GM18867 (cell line): ENCODE measurements around the gene EDIL3.

ENCODE experiments used
- ATAC-seq: cut with Tn5 transposase; IDR thresholded peaks from one replicate; pipeline ENCODE4 v1.9.1; 2021; ENCODE audit warnings: mild to moderate bottlenecking, moderate library complexity; ENCODE audit not compliant: unreplicated experiment

Gene EDIL3

DNA sequence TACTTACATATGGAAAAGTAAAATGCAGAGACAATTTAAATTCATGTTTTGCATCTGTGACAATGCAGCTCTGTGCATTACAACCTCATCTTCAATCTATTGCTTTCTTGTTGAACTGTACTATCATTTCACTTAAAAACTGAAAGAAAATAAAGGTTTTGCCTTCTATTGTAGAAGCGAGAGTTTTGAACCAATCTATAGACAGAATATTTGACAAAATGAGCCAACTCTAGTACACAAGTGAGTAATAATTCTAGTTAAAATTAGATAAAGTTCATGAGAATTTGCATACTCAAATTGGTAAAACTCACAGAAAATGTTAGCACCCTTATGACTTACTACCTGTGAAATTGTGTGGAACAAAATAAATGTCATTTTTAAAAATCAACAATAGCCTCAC, 123.7 kb downstream of the EDIL3 start:
- peak; percentile 65 for ATAC-seq

DNA sequence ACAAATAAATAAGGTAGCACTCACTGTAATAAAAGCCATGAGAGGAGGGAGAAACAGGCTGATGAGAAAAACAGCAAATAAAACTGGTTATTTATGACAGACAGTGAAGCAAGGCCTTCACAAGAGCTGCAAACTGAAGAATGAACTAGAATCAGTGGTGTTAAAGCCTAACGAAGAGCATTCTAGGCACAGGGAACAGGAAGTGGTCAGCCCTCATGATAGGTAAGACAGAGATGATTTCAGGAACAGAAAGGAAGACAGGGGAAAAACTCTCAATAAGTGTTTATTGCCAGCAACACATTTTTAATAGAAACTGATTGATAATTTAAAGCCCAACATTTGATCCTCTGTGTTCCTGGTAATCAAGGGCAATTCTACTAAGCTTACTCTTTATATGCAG, 124.5 kb downstream of the EDIL3 start:
- ATAC-seq: peak; percentile 63

- peak; percentile 8 for ATAC-seq
Measured at GRCh38 chr5:84259283-84260045, 125.2 kb downstream of the EDIL3 start.

GRCh38 chr5:84257061-84257460, 127.6 kb downstream of the EDIL3 start:
- peak; percentile 28 for ATAC-seq

DNA sequence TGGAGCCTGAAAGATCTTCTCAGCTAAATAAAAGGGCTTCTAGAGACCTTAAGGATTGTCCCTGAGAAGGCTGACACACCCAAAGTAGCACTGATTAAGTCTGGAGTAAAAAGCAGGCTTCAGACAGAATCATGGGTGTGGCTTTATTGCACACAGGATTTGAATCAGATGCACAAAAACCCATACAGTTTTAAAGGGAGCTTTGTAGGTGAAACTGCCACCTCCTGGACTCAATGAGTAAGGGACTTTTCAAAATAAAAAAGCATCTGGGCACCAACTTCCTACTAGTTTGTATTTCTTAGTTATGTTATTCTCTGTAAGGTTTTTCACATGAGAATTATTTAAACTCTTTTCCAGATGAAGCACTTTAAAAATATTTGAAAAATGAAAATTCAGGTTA, 129.4 kb downstream of the EDIL3 start:
- peak; percentile 47 for ATAC-seq

GRCh38 chr5:84253946-84254345, 130.7 kb downstream of the EDIL3 start:
- ATAC-seq: no peak

- ATAC-seq: no peak
Measured at GRCh38 chr5:84251503-84251902, 133.2 kb downstream of the EDIL3 start.

GRCh38 chr5:84249918-84250630, 134.6 kb downstream of the EDIL3 start:
- ATAC-seq: no peak

DNA sequence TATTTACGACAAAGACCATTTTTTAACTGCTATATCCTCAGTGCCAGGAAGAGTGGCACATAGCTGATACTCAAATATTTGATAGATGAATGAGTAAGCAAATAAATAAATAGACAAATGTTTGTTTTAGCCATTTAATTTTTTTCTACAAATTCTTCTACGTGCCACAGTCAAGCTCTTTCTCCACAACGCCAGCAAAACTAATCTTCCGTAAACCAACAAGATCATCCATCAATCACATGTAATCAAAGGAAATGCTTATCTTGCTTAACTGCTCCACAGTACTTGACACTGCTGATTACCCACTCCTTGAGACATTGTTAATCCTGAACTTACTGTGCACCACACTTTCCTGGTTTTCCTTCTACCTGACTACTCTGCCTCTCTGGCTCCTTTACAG, 136.7 kb downstream of the EDIL3 start:
- ATAC-seq: no peak

- ATAC-seq: no peak
Measured at GRCh38 chr5:84242286-84242685, 142.4 kb downstream of the EDIL3 start.

DNA sequence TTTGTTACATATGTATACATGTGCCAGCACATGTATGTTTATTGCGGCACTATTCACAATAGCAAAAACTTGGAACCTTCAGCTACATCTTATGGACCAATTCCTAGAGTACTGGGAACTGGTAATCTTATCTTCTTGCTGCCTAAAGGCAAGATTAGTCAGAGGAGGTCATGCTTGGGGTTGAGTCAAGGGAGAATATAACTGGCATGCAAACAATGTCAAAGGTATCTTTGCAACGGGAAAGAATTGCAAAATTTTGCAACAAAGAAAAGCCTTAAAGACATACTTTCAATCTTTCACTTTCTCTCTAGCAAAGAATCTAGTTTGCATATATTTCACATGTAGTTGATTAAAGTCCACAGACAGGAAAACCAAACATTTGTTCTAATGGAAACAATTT, 145.2 kb downstream of the EDIL3 start:
- ATAC-seq: no peak

DNA sequence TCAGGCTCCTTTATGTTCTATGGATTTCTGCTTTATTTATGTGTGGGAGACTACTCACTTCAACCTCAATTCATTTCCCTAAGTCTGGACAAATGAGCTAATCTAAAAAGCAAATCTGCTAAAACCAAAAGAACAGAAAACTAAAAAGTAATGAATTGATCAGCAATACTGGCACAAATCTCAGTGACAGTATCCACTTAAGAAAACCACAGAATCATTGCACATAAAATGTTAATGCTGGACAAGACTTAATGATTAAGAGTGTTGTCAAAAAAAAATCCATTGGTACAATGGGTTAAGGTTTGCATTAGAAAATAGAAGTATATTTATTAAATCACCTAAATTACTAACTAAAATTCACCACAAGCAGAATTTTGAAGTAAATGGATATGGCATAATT, 147.6 kb downstream of the EDIL3 start:
- ATAC-seq: no peak

DNA sequence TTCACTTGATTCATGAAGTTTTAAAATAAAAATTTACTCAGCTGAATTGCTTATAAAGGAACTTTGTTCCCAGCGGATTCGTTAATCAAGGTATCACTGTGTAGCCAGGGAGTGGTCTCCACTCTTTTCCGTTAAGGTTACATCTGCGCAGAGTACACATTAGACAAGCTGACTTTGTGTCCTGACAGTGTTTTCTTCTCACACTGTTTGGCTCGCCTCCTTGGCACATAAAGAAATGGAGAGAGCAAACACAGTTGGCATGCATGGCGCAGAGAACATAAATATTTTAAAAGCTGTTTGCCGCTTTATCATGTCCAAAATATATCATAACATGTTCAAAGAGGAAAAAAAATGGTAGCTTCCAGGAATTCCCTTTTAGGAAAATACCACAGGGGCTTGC, 153.2 kb downstream of the EDIL3 start:
- ATAC-seq: no peak

DNA sequence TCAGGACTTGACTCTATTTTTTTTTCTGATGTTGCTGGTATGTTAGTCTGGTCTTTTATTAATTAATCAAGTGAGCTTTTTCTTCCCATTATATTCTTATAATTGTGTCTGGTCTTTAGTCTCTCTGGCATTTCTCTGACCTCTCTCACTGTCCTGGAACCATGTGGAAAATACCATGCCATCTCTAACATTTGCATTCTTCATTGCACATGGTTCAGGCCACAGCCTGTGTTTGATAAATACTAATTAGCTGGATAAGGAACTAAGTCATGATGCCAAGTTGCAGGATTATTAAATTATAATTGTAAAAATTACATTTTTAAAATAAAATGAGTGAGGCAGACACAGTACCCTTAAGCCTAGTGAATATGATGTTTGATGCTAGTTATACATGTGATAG, 155.6 kb downstream of the EDIL3 start:
- ATAC-seq: no peak

DNA sequence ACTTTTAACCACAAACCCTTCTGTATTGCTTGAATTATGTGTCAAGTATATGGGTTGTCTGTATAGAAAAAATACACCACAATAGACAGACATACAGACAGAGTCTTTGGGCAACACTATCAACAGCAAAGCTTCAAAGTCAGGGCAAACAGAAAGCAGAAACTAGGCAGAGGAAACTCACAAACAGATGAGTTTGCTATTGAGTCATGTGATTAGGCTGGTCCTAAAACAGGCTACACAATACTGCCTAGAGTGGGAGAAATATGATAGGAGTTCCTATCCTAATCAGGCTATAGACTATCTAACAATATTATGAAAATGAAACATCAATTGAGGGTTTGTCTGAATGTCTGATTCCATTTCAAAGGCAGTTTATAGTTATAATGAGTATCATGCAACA, 156.4 kb downstream of the EDIL3 start:
- peak; percentile 70 for ATAC-seq

DNA sequence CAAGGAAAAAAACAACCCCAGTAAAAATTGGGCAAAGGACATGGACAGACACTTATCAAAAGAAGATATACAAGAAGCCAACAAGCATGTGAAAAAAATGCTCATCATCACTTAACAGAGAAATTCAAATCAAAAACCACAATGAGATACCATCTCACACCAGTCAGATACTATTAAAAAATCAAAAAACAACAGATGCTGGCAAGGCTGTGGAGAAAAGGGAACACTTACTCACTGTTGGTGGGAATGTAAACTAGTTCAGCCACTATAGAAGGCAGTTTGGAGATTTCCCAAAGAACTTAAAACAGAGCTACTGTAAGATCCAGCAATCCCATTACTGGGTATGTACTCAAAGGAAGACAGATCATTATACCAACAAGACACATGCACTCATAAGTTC, 157.4 kb downstream of the EDIL3 start:
- ATAC-seq: no peak

- ATAC-seq: no peak
Measured at GRCh38 chr5:84218546-84218945, 166.1 kb downstream of the EDIL3 start.

GRCh38 chr5:84215521-84215920, 169.2 kb downstream of the EDIL3 start:
- no peak for ATAC-seq

DNA sequence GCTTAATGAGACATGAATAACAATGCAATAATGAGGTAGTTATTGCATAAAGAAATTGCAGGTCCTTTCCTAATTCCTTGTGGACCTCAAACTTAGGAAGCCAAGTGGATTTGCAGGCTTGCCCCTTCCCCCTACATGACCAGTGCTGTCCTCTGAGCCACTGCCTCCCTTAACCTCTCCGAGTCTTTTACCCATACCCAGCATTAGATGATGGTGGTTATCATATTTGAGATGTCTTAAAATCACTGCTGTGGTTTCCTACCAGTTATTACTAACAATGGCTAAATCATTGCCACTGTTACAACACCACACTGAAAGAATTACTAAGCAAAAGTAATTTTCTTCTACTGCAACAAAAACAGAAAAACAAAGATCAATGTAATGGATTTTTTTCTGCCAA, 170.8 kb downstream of the EDIL3 start:
- no peak for ATAC-seq

GRCh38 chr5:84213212-84213611, 171.5 kb downstream of the EDIL3 start:
- ATAC-seq: no peak

DNA sequence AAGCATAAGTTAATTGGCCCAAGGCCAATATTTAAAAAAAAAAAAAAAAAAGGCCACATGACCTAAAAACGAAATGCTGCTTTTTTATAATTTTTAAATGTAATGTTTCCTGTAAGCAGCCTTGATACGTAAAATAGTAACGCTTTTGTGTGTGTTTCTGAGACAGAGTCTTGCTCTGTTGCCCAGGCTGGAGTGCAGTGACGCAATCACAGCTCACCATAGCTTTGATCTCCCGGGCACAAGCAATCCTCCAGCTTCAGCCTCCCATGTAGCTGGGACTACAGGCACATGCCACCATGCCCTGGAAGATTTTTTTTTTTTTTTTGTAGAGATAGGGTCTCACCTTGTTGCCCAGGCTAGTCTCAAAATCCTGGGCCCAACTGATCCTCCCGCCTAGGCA, 179.9 kb downstream of the EDIL3 start:
- no peak for ATAC-seq

GRCh38 chr5:84202136-84202535, 182.5 kb downstream of the EDIL3 start:
- no peak for ATAC-seq

- ATAC-seq: peak; percentile 95
Measured at GRCh38 chr5:84197538-84197937, 187.1 kb downstream of the EDIL3 start.
